GM19043 (cell line): ENCODE results near the gene NOVA1.

ENCODE experiments used
- ATAC-seq: cut with Tn5 transposase; IDR thresholded peaks from one replicate; pipeline ENCODE4 v1.9.1; 2021; ENCODE audit warnings: low read depth; ENCODE audit not compliant: unreplicated experiment

NOVA1 gene

DNA sequence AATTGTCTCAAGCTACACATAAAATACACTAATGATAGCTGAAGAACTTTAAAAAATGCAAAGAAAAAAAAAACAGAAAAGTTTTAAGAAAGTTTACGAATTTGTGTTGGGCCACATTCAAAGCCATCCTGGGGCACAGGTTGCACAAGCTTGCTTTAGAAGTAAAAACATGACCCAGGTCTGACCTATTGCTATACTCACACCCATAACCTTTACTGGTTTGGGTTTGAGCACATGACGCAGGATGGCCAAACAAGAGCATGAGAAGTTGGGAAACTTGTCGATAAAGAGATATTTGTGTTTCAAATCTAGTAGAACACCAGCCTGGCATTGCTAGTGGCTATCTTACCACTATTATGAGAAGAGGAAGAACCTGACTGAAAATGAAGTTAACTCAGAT lies 143.7 kb downstream of the NOVA1 start:
- no peak for ATAC-seq

- ATAC-seq, result no peak
These were observed 149.5 kb downstream of the NOVA1 start for GRCh38 chr14:26448181-26448855.

- no peak for ATAC-seq
These were observed 153.0 kb downstream of the NOVA1 start for GRCh38 chr14:26444822-26445221.

- ATAC-seq, result no peak
These were observed 154.2 kb downstream of the NOVA1 start for GRCh38 chr14:26443654-26444053.

GRCh38 chr14:26429205-26429604 lies 168.6 kb downstream of the NOVA1 start:
- ATAC-seq, result no peak

GRCh38 chr14:26427097-26427496 lies 170.7 kb downstream of the NOVA1 start:
- no peak for ATAC-seq

GRCh38 chr14:26424537-26424936 lies 173.3 kb downstream of the NOVA1 start:
- no peak for ATAC-seq

DNA sequence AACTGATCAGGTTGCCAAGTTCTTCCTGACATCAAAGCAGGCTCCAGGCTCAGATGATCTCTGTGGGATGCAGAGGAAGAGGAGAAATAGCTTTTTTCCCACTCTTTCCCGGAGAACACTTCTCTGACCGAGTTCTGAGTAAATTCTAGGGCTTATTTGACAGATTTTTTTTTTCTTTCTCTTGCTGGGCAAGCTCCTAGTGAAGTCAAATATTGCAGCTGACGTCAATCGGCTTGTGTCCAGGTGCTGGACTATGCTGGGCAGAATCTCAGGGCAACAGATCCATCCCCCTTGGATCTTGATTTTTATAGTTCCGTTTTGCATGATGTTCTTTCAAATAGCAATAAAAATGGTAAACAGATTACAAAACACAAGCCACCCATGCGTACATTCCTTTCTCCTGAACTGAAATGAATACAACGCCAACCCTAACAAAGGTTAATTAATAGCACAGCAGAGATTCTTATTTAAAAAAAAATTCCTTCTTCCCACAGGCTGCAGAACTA lies 182.2 kb downstream of the NOVA1 start:
- ATAC-seq, result no peak

DNA sequence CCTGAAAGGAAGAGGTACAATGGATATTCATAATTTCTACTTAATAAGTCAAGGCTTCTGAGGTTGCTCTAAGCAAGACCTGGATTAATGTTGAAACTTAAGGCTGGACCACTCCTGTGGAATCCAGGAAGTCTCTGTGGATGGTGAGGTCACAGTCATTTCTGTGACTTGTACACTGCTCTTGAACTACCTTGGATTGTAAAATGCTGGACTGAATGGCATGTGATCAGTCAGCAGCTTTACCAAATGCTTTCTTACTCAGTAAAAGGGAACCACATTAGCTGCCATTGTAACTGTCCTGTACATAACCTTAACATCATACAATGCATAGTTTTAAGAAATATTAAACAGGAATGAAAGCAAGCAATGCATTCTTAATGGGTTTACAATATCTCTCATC lies 182.9 kb downstream of the NOVA1 start:
- ATAC-seq, result no peak

- no peak for ATAC-seq
These were observed 183.7 kb downstream of the NOVA1 start for GRCh38 chr14:26414103-26414502.

GRCh38 chr14:26412421-26412820 lies 185.4 kb downstream of the NOVA1 start:
- ATAC-seq, result no peak

- no peak for ATAC-seq
These were observed 187.6 kb downstream of the NOVA1 start for GRCh38 chr14:26410189-26410685.

DNA sequence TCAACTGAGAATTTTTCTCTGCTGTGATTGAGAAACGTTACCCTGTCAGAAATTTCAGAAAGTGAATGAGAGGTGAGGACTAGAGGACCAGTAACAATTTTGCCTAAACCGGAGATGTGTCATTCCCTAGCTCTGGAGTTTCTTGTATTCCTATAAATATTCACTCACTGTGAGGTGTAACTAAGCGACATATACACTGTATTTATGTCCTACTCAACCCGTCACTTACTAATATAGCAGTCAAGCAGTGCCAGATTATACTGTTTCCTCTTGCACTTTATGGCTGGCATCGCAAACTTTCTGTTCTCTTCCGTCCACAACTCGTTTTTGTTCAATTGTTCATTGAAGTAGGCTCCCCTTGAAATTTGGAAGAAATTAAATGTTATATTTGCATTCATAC lies 192.9 kb downstream of the NOVA1 start:
- no peak for ATAC-seq

- ATAC-seq, result no peak
These were observed 194.1 kb downstream of the NOVA1 start for GRCh38 chr14:26403760-26404159.

GRCh38 chr14:26402126-26402525 lies 195.7 kb downstream of the NOVA1 start:
- no peak for ATAC-seq

GRCh38 chr14:26401179-26401968 lies 196.5 kb downstream of the NOVA1 start:
- no peak for ATAC-seq

DNA sequence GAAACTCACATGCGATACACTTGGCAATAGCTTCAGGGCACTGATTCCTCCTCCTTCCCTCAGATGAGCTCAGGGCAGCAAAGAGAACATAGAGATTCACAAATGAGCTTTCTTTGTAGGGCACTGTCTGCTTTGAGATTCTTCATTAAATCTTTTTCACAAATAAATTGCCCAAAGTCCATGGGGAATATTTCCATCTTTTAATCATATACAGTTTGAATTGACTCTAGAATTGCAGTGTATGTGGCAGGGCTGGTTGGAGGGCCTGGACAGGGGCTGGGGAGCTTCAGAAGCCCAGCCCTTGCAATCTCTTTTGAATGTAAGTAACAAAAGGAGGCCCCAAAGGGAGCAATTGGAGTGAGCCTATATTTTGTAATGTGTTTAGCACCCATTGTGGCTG lies 197.5 kb downstream of the NOVA1 start:
- ATAC-seq, result no peak

GRCh38 chr14:26398616-26399015 lies 199.2 kb downstream of the NOVA1 start:
- no peak for ATAC-seq
